ENCODE data around the gene ASB7. TPM values are rescaled to one million over a fixed set of nuclear protein-coding genes. Genes with fewer than 3 reads are reported as not detected.

The ASB7 gene
- total RNA-seq, 1 experiment from 2014 or later = 17.9 TPM

GRCh38 chr15:100686021-100686724, 83.8 kb downstream of the ASB7 start:
- Histone ChIP-seq H3K4me3 (no peak overlapping the region), H3K9me2 (ENCODE audit: insufficient read depth) (no peaks in the 10 kb centered on the region), H3K9me3 (ENCODE audit: insufficient read depth, low read depth) (no peaks in the 10 kb centered on the region), H3K79me2 (ENCODE audit: low read depth) (no peaks in the 10 kb centered on the region), H3K27ac (peak overlapping the region; percentile 96), H3K27me3 (ENCODE audit: insufficient read depth, low read depth) (no peaks in the 10 kb centered on the region), H4K20me1 (ENCODE audit: insufficient read depth) (no peaks in the 10 kb centered on the region), H3K4me2 (peak overlapping the region; percentile 69), H2AFZ (no peak overlapping the region), H3K36me3 (ENCODE audit: low read depth) (no peaks in the 10 kb centered on the region), H3K4me1 (replicated peaks; ENCODE audit: insufficient read depth) (peaks cover 67% of the 10 kb centered on the region), H3F3A (ENCODE audit: insufficient read depth, low read depth) (peaks cover 54% of the 10 kb centered on the region)
- no peak for TF ChIP-seq CTCF (conservative IDR thresholded peaks at IDR 0.05)
- TF ChIP-seq EZH2 (IDR thresholded peaks at IDR 0.05; ENCODE audit: low read depth) = no peak
- ChIA-PET CTCF (no interaction called here), POLR2A (ENCODE audit: unreplicated experiment) (no interaction called here)
- BruUV-seq (replicated peaks) = no TSS peak
- DNase-seq = no peak
- intact Hi-C loops (cut with micrococcal nuclease; ENCODE audit: unreplicated experiment) = no loop called here

- POLR2A ChIA-PET (ENCODE audit: unreplicated experiment) = no interaction called here
- H3K27me3 ChIP-seq (ENCODE audit: insufficient read depth, low read depth) = no peaks in the 10 kb centered on the region
- no peaks in the 10 kb centered on the region for H3K9me2 ChIP-seq (ENCODE audit: insufficient read depth)
- BruUV-seq (replicated peaks) = no TSS peak
- H3K36me3 ChIP-seq (ENCODE audit: low read depth) = no peaks in the 10 kb centered on the region
- no peak overlapping the region for H2AFZ ChIP-seq
- TF ChIP-seq CTCF (conservative IDR thresholded peaks at IDR 0.05) = no peak
- TF ChIP-seq EZH2 (IDR thresholded peaks at IDR 0.05; ENCODE audit: low read depth) = no peak
- peak in 1 of 2 experiments; percentile 54 for DNase-seq
- peaks cover 54% of the 10 kb centered on the region for H3F3A ChIP-seq (ENCODE audit: insufficient read depth, low read depth)
- peak overlapping the region; percentile 69 for H3K4me2 ChIP-seq
- CTCF ChIA-PET = interaction anchor here (0.7 kb wide), 1 partner anchor 12 kb away, joined by 3 read pairs; no protein-coding TSS in a partner anchor
- H3K4me1 ChIP-seq (replicated peaks; ENCODE audit: insufficient read depth) = peaks cover 67% of the 10 kb centered on the region
- H3K79me2 ChIP-seq (ENCODE audit: low read depth) = no peaks in the 10 kb centered on the region
- no peaks in the 10 kb centered on the region for H4K20me1 ChIP-seq (ENCODE audit: insufficient read depth)
- H3K4me3 ChIP-seq = peak overlapping the region; percentile 44; the same call in 1 of the 2 replicates
- no peaks in the 10 kb centered on the region for H3K9me3 ChIP-seq (ENCODE audit: insufficient read depth, low read depth)
- H3K27ac ChIP-seq = peak overlapping the region; percentile 96
- intact Hi-C loops (cut with micrococcal nuclease; ENCODE audit: unreplicated experiment) = no loop called here
Measured at GRCh38 chr15:100686725-100687473, 84.5 kb downstream of the ASB7 start.

GRCh38 chr15:100687582-100688141, 85.3 kb downstream of the ASB7 start:
- Histone ChIP-seq H3K79me2 (ENCODE audit: low read depth) (no peaks in the 10 kb centered on the region), H3K27ac (peak overlapping the region; percentile 96), H3K4me2 (peak overlapping the region; percentile 69), H3K4me1 (replicated peaks; ENCODE audit: insufficient read depth) (peaks cover 75% of the 10 kb centered on the region), H3K9me2 (ENCODE audit: insufficient read depth) (no peaks in the 10 kb centered on the region), H3K4me3 (peak overlapping the region; percentile 44; the same call in 1 of the 2 replicates), H3K27me3 (ENCODE audit: insufficient read depth, low read depth) (no peaks in the 10 kb centered on the region), H4K20me1 (ENCODE audit: insufficient read depth) (no peaks in the 10 kb centered on the region), H2AFZ (0 out of 2 replicates have a peak overlapping the region, but pooled peaks have one; percentile 4), H3K36me3 (ENCODE audit: low read depth) (no peaks in the 10 kb centered on the region), H3K9me3 (ENCODE audit: insufficient read depth, low read depth) (no peaks in the 10 kb centered on the region), H3F3A (ENCODE audit: insufficient read depth, low read depth) (peaks cover 54% of the 10 kb centered on the region)
- TF ChIP-seq CTCF (conservative IDR thresholded peaks at IDR 0.05) = no peak
- TF ChIP-seq EZH2 (IDR thresholded peaks at IDR 0.05; ENCODE audit: low read depth) = no peak
- intact Hi-C loops (cut with micrococcal nuclease; ENCODE audit: unreplicated experiment) = no loop called here
- POLR2A ChIA-PET (ENCODE audit: unreplicated experiment) = interaction anchor here (0.6 kb wide), 1 partner anchor 30 kb away, joined by 6 read pairs; no protein-coding TSS in a partner anchor
- no TSS peak for BruUV-seq (replicated peaks)
- peak in 1 of 2 experiments; percentile 90 for DNase-seq
- CTCF ChIA-PET = interaction anchor here (0.7 kb wide), 1 partner anchor 13 kb away, joined by 3 read pairs; no protein-coding TSS in a partner anchor

All from PC-9 (cell line).